ENCODE data around the gene INSC. TPM values are rescaled to one million over a fixed set of nuclear protein-coding genes. Genes with fewer than 3 reads are reported as not detected.

Gene INSC
- total RNA-seq, 1 experiment from 2014 or later = 0.17 TPM

DNA sequence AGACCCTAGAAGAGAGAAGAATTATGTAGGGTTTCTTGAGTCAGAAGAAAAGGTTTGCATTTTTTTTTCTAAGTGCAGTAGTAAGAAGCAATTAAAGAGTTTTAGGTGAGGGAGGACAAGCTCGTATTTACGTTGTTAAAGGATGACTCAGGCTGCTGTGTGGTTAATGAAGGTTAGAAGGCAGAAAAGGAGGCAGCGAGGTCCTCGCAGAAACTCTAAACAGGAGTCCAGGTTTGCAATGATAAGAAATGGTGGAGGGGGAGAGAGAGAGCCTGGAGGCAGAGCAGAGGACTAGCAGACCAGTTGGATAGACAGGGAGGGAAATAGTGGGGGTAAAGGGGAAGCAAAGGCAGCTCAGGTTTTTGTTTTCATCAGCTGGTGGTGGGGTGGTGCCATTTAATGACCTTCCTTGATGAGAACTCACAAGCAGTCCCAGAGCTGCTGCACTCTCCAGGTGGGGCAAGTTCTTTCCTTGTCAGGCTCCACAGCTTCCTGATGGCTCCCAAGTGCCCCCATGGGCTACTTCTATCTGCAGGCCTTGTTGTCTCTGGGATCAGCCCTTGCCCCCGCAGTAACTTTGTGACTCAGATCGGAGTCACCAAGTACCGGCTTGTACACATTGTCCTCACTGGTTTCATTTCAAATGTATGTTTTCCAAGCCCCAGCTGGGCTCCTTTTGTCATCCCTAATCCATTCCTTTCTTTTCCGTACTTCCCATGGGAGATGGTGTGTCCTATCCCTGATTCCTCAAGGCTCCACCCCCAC, 8.3 kb upstream of the INSC start (continued):
- TF ChIP-seq, protein P1, sequence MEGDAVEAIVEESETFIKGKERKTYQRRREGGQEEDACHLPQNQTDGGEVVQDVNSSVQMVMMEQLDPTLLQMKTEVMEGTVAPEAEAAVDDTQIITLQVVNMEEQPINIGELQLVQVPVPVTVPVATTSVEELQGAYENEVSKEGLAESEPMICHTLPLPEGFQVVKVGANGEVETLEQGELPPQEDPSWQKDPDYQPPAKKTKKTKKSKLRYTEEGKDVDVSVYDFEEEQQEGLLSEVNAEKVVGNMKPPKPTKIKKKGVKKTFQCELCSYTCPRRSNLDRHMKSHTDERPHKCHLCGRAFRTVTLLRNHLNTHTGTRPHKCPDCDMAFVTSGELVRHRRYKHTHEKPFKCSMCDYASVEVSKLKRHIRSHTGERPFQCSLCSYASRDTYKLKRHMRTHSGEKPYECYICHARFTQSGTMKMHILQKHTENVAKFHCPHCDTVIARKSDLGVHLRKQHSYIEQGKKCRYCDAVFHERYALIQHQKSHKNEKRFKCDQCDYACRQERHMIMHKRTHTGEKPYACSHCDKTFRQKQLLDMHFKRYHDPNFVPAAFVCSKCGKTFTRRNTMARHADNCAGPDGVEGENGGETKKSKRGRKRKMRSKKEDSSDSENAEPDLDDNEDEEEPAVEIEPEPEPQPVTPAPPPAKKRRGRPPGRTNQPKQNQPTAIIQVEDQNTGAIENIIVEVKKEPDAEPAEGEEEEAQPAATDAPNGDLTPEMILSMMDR (IDR thresholded peaks at IDR 0.05 in 2 of 3, conservative IDR thresholded peaks at IDR 0.05 in 1 of 3; ENCODE audit: borderline replicate concordance in 1 of 3, insufficient read depth in 1 of 3, low read depth in 2 of 3, low read length in 2 of 3) = no peak
- no peak for TF ChIP-seq EZH2phosphoT487 (IDR thresholded peaks at IDR 0.05; ENCODE audit: borderline replicate concordance)
- TF ChIP-seq JUND (IDR thresholded peaks at IDR 0.05) = peak; percentile 93
- peak; percentile 62 for TF ChIP-seq CBX3 (IDR thresholded peaks at IDR 0.05; ENCODE audit: low read depth)

DNA sequence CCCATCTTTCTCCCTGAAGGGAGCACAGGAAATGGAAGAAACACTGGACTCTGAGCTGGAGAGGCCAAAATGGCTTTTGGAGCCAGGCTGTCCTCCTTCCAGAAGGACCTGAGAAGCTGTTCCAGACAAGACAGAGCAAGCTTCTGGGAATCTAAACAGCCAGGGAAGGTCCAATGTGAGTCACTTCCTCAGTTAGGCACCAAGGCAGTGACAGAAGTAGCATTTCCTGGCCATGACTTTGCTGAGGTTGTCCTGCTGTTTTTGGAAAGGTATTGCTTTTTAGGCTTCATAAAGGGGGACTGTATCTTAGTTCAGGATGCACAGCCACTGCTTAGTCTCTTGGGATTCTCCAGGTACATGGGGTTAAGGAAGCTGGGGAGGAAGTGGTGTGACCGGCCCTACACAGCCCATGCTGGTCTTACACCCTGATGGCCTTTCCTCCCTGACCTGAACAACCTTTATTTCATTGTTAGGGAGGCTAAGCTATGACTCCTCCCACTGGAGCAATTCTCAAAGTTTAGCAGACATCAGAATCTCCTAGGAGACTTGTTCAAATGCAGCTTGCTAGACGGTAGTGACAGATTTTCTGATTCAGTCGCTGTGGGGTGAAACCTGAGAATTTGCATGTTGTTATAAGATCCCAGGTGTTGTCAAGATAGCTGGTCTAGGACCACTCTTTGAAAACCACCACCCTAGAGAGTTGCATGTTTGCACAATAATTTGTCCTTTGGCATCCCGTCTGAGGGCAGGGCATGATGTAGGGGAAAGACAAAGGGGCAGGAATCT, 6.8 kb upstream of the INSC start:
- intact Hi-C loops (cut with micrococcal nuclease) = no loop called here
- Histone ChIP-seq H2AFZ (ENCODE audit: low read depth, low read length, poor library complexity, severe bottlenecking) (no peak overlapping the region), H3K9me2 (ENCODE audit: insufficient read depth) (no peaks in the 10 kb centered on the region), H3K4me3 (replicated peaks in 1 of 2; ENCODE audit: low read depth in 1 of 2, low read length in 2 of 2) (no peak overlapping the region), H3K4me1 (ENCODE audit: control insufficient read depth in 1 of 2, insufficient read depth in 2 of 2, low read length in 2 of 2) (peaks cover 22 to 37% of the 10 kb centered on the region in 2 experiments), H3K27me3 (ENCODE audit: insufficient read depth, low read length) (no peaks in the 10 kb centered on the region), H4K20me1 (ENCODE audit: insufficient read depth) (no peaks in the 10 kb centered on the region), H3K79me2 (ENCODE audit: insufficient read depth, low read length) (no peaks in the 10 kb centered on the region), H3K4me2 (ENCODE audit: low read length) (peak overlapping the region; percentile 81), H3K9ac (ENCODE audit: low read length) (no peak overlapping the region), H3K36me3 (ENCODE audit: control insufficient read depth in 1 of 2, insufficient read depth in 2 of 2, low read length in 2 of 2) (no peaks in the 10 kb centered on the region), H3K27ac (ENCODE audit: low read depth, low read length) (no peak overlapping the region), H3K9me3 (ENCODE audit: control insufficient read depth in 1 of 2, insufficient read depth in 1 of 2, low read depth in 1 of 2, low read length in 2 of 2) (no peaks in the 10 kb centered on the region)
- no TSS peak for BruUV-seq (replicated peaks)
- CTCF ChIA-PET = interaction anchor here (2.9 kb wide), 1 partner anchor 33 kb away, joined by 12 read pairs; no protein-coding TSS in a partner anchor
- DNase-seq (ENCODE audit: low read depth, low spot score) (no peak), ATAC-seq (no peak)
- RAD21 ChIA-PET (ENCODE audit: low non-redundant PET in 1 of 2, low total read pairs in 2 of 2, uncharacterized antibody in 2 of 2, unreplicated experiment in 2 of 2) = no interaction called here
- POLR2A ChIA-PET = no interaction called here
- TF ChIP-seq ZNF274 (IDR thresholded peaks at IDR 0.05; ENCODE audit: low read depth, low read length) (no peak), CBX3 (IDR thresholded peaks at IDR 0.05; ENCODE audit: low read depth) (no peak), EZH2phosphoT487 (IDR thresholded peaks at IDR 0.05; ENCODE audit: borderline replicate concordance) (no peak), RAD21 (IDR thresholded peaks at IDR 0.05; ENCODE audit: low read depth) (no peak), ZFX (IDR thresholded peaks at IDR 0.05) (no peak), YY1 (IDR thresholded peaks at IDR 0.05; ENCODE audit: extremely low read depth, insufficient replicate concordance, low read depth, low read length) (no peak), SP1 (IDR thresholded peaks at IDR 0.05; ENCODE audit: low read depth) (peak; percentile 50; the same call in 1 of the 2 replicates), EGR1 (IDR thresholded peaks at IDR 0.05; ENCODE audit: low read depth) (no peak)
- TF ChIP-seq, protein P2, sequence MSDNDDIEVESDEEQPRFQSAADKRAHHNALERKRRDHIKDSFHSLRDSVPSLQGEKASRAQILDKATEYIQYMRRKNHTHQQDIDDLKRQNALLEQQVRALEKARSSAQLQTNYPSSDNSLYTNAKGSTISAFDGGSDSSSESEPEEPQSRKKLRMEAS (IDR thresholded peaks at IDR 0.05) = no peak
- TF ChIP-seq, protein P3, sequence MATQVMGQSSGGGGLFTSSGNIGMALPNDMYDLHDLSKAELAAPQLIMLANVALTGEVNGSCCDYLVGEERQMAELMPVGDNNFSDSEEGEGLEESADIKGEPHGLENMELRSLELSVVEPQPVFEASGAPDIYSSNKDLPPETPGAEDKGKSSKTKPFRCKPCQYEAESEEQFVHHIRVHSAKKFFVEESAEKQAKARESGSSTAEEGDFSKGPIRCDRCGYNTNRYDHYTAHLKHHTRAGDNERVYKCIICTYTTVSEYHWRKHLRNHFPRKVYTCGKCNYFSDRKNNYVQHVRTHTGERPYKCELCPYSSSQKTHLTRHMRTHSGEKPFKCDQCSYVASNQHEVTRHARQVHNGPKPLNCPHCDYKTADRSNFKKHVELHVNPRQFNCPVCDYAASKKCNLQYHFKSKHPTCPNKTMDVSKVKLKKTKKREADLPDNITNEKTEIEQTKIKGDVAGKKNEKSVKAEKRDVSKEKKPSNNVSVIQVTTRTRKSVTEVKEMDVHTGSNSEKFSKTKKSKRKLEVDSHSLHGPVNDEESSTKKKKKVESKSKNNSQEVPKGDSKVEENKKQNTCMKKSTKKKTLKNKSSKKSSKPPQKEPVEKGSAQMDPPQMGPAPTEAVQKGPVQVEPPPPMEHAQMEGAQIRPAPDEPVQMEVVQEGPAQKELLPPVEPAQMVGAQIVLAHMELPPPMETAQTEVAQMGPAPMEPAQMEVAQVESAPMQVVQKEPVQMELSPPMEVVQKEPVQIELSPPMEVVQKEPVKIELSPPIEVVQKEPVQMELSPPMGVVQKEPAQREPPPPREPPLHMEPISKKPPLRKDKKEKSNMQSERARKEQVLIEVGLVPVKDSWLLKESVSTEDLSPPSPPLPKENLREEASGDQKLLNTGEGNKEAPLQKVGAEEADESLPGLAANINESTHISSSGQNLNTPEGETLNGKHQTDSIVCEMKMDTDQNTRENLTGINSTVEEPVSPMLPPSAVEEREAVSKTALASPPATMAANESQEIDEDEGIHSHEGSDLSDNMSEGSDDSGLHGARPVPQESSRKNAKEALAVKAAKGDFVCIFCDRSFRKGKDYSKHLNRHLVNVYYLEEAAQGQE (IDR thresholded peaks at IDR 0.05; ENCODE audit: low read depth) = no peak
- TF ChIP-seq, protein P1 (IDR thresholded peaks at IDR 0.05 in 2 of 3, conservative IDR thresholded peaks at IDR 0.05 in 1 of 3; ENCODE audit: borderline replicate concordance in 1 of 3, insufficient read depth in 1 of 3, low read depth in 2 of 3, low read length in 2 of 3) = no peak
- TF ChIP-seq, protein P4, sequence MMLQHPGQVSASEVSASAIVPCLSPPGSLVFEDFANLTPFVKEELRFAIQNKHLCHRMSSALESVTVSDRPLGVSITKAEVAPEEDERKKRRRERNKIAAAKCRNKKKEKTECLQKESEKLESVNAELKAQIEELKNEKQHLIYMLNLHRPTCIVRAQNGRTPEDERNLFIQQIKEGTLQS (IDR thresholded peaks at IDR 0.05) = no peak

All from HCT116 (cell line).